Thymus (tissue), 11 donors: ENCODE measurements around the gene KRTAP9-9. TPM values are rescaled to one million over a fixed set of nuclear protein-coding genes. Genes with fewer than 3 reads are reported as not detected.
"Not testable (repeated sequence)": the region's sequence is repeated elsewhere in the genome, so short reads cannot be mapped to it uniquely, and the experiment has no call there.

Source experiments
- DNase-seq, 9 donors: peaks; one replicate each; pipeline ENCODE4 v3.0.0-alpha.2; 2013; ENCODE audit warnings: low spot score in 9 of 9, low read depth in 6 of 9, missing footprints in 1 of 9
- H3K27ac ChIP-seq, 2 donors: one replicate each; pipeline ENCODE4 v1.5.1; 2013; ENCODE audit warnings: control low read depth in 1 of 2, low read depth in 1 of 2, low read length in 1 of 2, mild to moderate bottlenecking in 1 of 2, moderate library complexity in 1 of 2
- H3K27me3 ChIP-seq, 2 donors: one replicate each; pipeline ENCODE4 v1.5.1; 2013; ENCODE audit warnings: low read length in 1 of 2; ENCODE audit not compliant: control insufficient read depth in 2 of 2, insufficient read depth in 1 of 2
- H3K36me3 ChIP-seq, 2 donors: one replicate each; pipeline ENCODE4 v1.5.1; 2013; ENCODE audit warnings: low read length in 1 of 2, mild to moderate bottlenecking in 1 of 2, moderate library complexity in 1 of 2; ENCODE audit not compliant: control insufficient read depth in 2 of 2, insufficient read depth in 2 of 2
- H3K4me1 ChIP-seq, 2 donors: one replicate each; pipeline ENCODE4 v1.5.1; 2013; ENCODE audit warnings: low read length in 2 of 2; ENCODE audit not compliant: control insufficient read depth in 2 of 2, insufficient read depth in 2 of 2
- H3K4me3 ChIP-seq, 2 donors: one replicate each; pipeline ENCODE4 v1.5.1; 2013; ENCODE audit warnings: low read length in 2 of 2, control low read depth in 1 of 2, mild to moderate bottlenecking in 1 of 2
- H3K9me3 ChIP-seq, 2 donors: one replicate each; pipeline ENCODE4 v1.5.1; 2013; ENCODE audit warnings: low read length in 1 of 2, mild to moderate bottlenecking in 1 of 2; ENCODE audit not compliant: control insufficient read depth in 2 of 2, insufficient read depth in 1 of 2
- WGBS: extraction: QIAGEN DNeasy Blood & Tissue Kit; methylation state at CpG from one replicate; pipeline ENCODE4 v1.1.7; 2013; 5-methylcytosine and 5-hydroxymethylcytosine counted together
- polyA plus RNA-seq: library from polyadenylated mRNA; stranded (reverse); fragments of 200-250 nt; gene quantifications from one replicate; pipeline ENCODE4 v1.2.3, GENCODE V29; 2013
- total RNA-seq: library from RNA; stranded (reverse); fragments of 120-200 nt; gene quantifications from one replicate; pipeline ENCODE4 v1.2.4, GENCODE V29; 2013
- donor health status: healthy.

Gene KRTAP9-9
- total and polyA plus RNA-seq, 2 donors: 0.02 TPM; not detected in 1

GRCh38 chr17:41258406-41258805, 3.2 kb downstream of the KRTAP9-9 start:
- Histone ChIP-seq H3K27ac (no peak overlapping the region), H3K36me3 (no peaks in the 10 kb centered on the region), H3K4me1 (no peaks in the 10 kb centered on the region), H3K4me3 (no peak overlapping the region), H3K9me3 (no peaks in the 10 kb centered on the region), H3K27me3 (no peaks in the 10 kb centered on the region)
- no peak for DNase-seq

GRCh38 chr17:41263212-41263611, 8.0 kb downstream of the KRTAP9-9 start:
- no peaks in the 10 kb centered on the region for H3K27me3 ChIP-seq
- H3K9me3 ChIP-seq: no peaks in the 10 kb centered on the region
- 95% methylated on average over 2 of the region's 2 CpGs for WGBS

GRCh38 chr17:41264599-41264998, 9.4 kb downstream of the KRTAP9-9 start:
- Histone ChIP-seq H3K27me3 (no peaks in the 10 kb centered on the region), H3K36me3 (no peaks in the 10 kb centered on the region), H3K27ac (no peak overlapping the region), H3K4me1 (no peaks in the 10 kb centered on the region), H3K9me3 (no peaks in the 10 kb centered on the region), H3K4me3 (no peak overlapping the region)
- no peak for DNase-seq
- WGBS: 94% methylated on average over 3 of the region's 3 CpGs

More at GRCh38 chr17:41263212-41263611, 8.0 kb downstream of the KRTAP9-9 start:
- Histone ChIP-seq H3K4me1 (no peaks in the 10 kb centered on the region), H3K27ac (no peak overlapping the region), H3K4me3 (no peak overlapping the region), H3K36me3 (no peaks in the 10 kb centered on the region)
- no peak for DNase-seq

GRCh38 chr17:41265078-41265477, 9.9 kb downstream of the KRTAP9-9 start, which contains the start of gene KRTAP9-6:
Gene KRTAP9-6, plus strand, starts transcription at chr17:41265378. Its CDS starts 0 bp downstream, at chr17:41265378.
- no peaks in the 10 kb centered on the region for H3K9me3 ChIP-seq
- WGBS: 71% methylated on average over 2 of the region's 2 CpGs
- no peaks in the 10 kb centered on the region for H3K4me1 ChIP-seq
- no peak within 1 kb of the TSS for H3K4me3 ChIP-seq
- H3K27me3 ChIP-seq: no peaks in the 10 kb centered on the region
- no peak for DNase-seq
- no peak within 1 kb of the TSS for H3K27ac ChIP-seq
- no peaks in the 10 kb centered on the region for H3K36me3 ChIP-seq

GRCh38 chr17:41267711-41268110, 12.5 kb downstream of the KRTAP9-9 start:
- Histone ChIP-seq H3K4me1 (no peaks in the 10 kb centered on the region), H3K4me3 (no peak overlapping the region), H3K27ac (no peak overlapping the region), H3K36me3 (no peaks in the 10 kb centered on the region), H3K27me3 (no peaks in the 10 kb centered on the region), H3K9me3 (no peaks in the 10 kb centered on the region)
- 93% methylated on average over 3 of the region's 3 CpGs for WGBS
- no peak for DNase-seq

- not testable (repeated sequence) for H3K27me3 ChIP-seq, DNase-seq
Observed at GRCh38 chr17:41271323-41271722, 16.1 kb downstream of the KRTAP9-9 start.

GRCh38 chr17:41271858-41272257, 16.7 kb downstream of the KRTAP9-9 start:
- H3K4me1 ChIP-seq: no peaks in the 10 kb centered on the region
- no peaks in the 10 kb centered on the region for H3K9me3 ChIP-seq
- H3K36me3 ChIP-seq: no peaks in the 10 kb centered on the region
- H3K27me3 ChIP-seq: no peaks in the 10 kb centered on the region
- no peak for DNase-seq
- H3K4me3 ChIP-seq: no peak overlapping the region
- H3K27ac ChIP-seq: no peak overlapping the region
- WGBS: 78% methylated on average over 1 of the region's 1 CpG

More at GRCh38 chr17:41271323-41271722, 16.1 kb downstream of the KRTAP9-9 start:
- H3K36me3 ChIP-seq, H3K9me3 ChIP-seq, H3K27ac ChIP-seq, H3K4me3 ChIP-seq, H3K4me1 ChIP-seq: not testable (repeated sequence)
- 95% methylated on average over 1 of the region's 1 CpG for WGBS

- not testable (repeated sequence) for H3K36me3 ChIP-seq, H3K9me3 ChIP-seq, H3K27me3 ChIP-seq, H3K4me1 ChIP-seq, H3K27ac ChIP-seq, DNase-seq, H3K4me3 ChIP-seq
- 93% methylated on average over 3 of the region's 3 CpGs for WGBS
Observed at GRCh38 chr17:41275648-41276190, 20.5 kb downstream of the KRTAP9-9 start, which contains the start of gene KRTAP9-7. Gene KRTAP9-7, plus strand, starts transcription at chr17:41275698. Its CDS starts 0 bp downstream, at chr17:41275698.

GRCh38 chr17:41278176-41278955, 23.2 kb downstream of the KRTAP9-9 start:
- no peaks in the 10 kb centered on the region for H3K36me3 ChIP-seq
- no peaks in the 10 kb centered on the region for H3K27me3 ChIP-seq
- 96% methylated on average over 3 of the region's 3 CpGs for WGBS
- no peak overlapping the region for H3K4me3 ChIP-seq
- H3K4me1 ChIP-seq: no peaks in the 10 kb centered on the region
- H3K27ac ChIP-seq: no peak overlapping the region
- no peak for DNase-seq
- no peaks in the 10 kb centered on the region for H3K9me3 ChIP-seq
